ENCODE measurements around the gene SPG7. TPM values are rescaled to one million over a fixed set of nuclear protein-coding genes. Genes with fewer than 3 reads are reported as not detected.

SPG7 gene
- total RNA-seq, 1 experiment from 2014 or later = 119 TPM

DNA sequence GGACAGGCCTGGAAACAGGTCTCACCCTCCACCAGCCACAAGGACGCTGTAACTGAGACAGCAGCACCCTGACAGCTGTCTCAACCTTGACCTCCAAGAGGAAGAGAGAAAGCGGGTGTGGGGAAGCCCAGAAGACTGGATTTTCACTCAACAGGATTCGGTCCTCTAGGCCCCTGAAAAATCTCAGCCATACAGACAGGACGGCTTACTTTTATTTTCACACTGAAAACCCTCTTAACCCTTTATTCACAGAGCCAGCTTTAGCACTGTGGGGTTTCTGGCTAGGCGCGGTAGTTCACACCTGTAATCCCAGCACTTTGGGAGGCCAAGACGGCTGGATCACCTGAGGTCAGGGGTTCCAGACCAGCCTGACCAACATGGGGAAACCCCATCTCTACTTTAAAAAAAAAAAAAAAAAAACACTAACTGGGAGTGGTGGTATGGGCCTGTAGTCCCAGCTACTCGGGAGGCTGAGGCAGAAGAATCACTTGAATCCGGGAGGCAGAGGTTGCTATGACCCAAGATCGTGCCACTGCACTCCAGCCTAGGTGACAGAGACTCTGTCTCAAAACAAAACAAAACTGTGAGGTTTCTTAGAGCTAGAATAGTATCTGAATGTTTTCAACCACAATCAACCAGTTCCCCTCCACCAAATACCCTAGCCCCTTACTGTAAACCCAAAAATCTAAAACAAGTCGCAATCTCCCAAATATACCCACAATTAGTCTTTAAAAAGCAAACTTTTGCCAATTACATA lies 23.1 kb upstream of the SPG7 start:
- Mint-ChIP-seq H3K9me3 (peaks cover 0 to 4% of the 10 kb centered on the region in 2 experiments; a peak in 1 of 5 replicates), H3K4me1 (peaks cover 72 to 76% of the 10 kb centered on the region in 2 experiments), H3K36me3 (ENCODE audit: insufficient read depth in 1 of 3, low read depth in 3 of 3) (peaks cover 0 to 10% (median 10%) of the 10 kb centered on the region in 3 experiments; a peak in 6 of 7 replicates), H3K27me3 (ENCODE audit: low read depth) (no peaks in the 10 kb centered on the region), H3K4me3 (peak overlapping the region in 1 of 2 experiments; percentile 50; a peak in 2 of 5 replicates), H3K27ac (peak overlapping the region; percentile 46 to 94 (median 83))
- Histone ChIP-seq H4K5ac (ENCODE audit: insufficient read length, low read depth, low read length) (no peak overlapping the region), H3K23me2 (ENCODE audit: insufficient read length, low read depth, low read length, poor library complexity, severe bottlenecking) (no peaks in the 10 kb centered on the region), H2BK5ac (ENCODE audit: insufficient read length, low read length) (no peak overlapping the region), H3K18ac (ENCODE audit: insufficient read length, low read depth, low read length) (no peak overlapping the region), H2BK15ac (ENCODE audit: low read depth, low read length) (no peak overlapping the region), H2AK5ac (ENCODE audit: insufficient read length, low read length) (no peak overlapping the region), H3K9ac (ENCODE audit: extremely low read depth, insufficient read length, low read length) (no peak overlapping the region), H3K79me1 (ENCODE audit: insufficient read depth, low read depth, low read length, poor library complexity, severe bottlenecking) (peaks cover 7% of the 10 kb centered on the region), H2BK120ac (ENCODE audit: low read depth, low read length, poor library complexity, severe bottlenecking) (no peak overlapping the region), H3K27me3 (ENCODE audit: insufficient read depth, low read length) (no peaks in the 10 kb centered on the region), H3K4me2 (ENCODE audit: insufficient read depth, insufficient read length, low read length) (no peak overlapping the region), H3K14ac (ENCODE audit: insufficient read depth, low read length) (no peak overlapping the region), H4K8ac (replicated peaks; ENCODE audit: insufficient read length, low read depth, low read length) (no peak overlapping the region), H3K4ac (ENCODE audit: low read depth, low read length) (no peak overlapping the region), H3K56ac (ENCODE audit: insufficient read length, low read depth, low read length) (no peak overlapping the region), H2BK20ac (ENCODE audit: low read depth, low read length, poor library complexity, severe bottlenecking) (no peak overlapping the region), H2AFZ (ENCODE audit: low read length) (no peak overlapping the region), H3K23ac (ENCODE audit: insufficient read length, low read depth, low read length) (no peak overlapping the region), H3K9me3 (ENCODE audit: control insufficient read depth, low read depth, low read length) (no peaks in the 10 kb centered on the region), H2BK12ac (ENCODE audit: insufficient read length, low read depth, low read length) (no peak overlapping the region), H3K79me2 (ENCODE audit: insufficient read depth, low read length) (peaks cover 82% of the 10 kb centered on the region), H3T11ph (ENCODE audit: low read length) (no peak overlapping the region), H4K20me1 (ENCODE audit: control insufficient read depth, insufficient read depth, insufficient read length) (no peaks in the 10 kb centered on the region), H4K91ac (ENCODE audit: insufficient read length, low read depth, low read length) (no peak overlapping the region), H3K27ac (ENCODE audit: insufficient read length, low read depth, low read length) (no peak overlapping the region), H3K4me1 (ENCODE audit: insufficient read depth, low read length) (peaks cover 6% of the 10 kb centered on the region; the same call in 1 of the 2 replicates)
- no peak for TF ChIP-seq CTCF (conservative IDR thresholded peaks at IDR 0.05)
- 100% methylated on average over 1 of the region's 11 CpGs for WGBS (ENCODE audit: extremely low coverage, insufficient read length, low lambda C conversion rate)
- DNase-seq = no peak
